SU-DHL-6 (cell line): Measurements from ENCODE around the gene HOXC4.
A peak's percentile ranks its signal among the peaks of the same experiment; 100 is the strongest.

Experiments used
- H2AFZ ChIP-seq: fragments of 200-600 bp; sonication (generic); 2 replicates; pipeline ENCODE4 v1.6.1; 2014; ENCODE audit warnings: low read depth, mild to moderate bottlenecking, moderate library complexity, mixed read lengths, antibody characterized with exemption, low read length; ENCODE audit not compliant: severe bottlenecking
- H3F3A ChIP-seq: fragments of 200-600 bp; shearing (Covaris generic); 2 replicates; pipeline ENCODE4 v1.6.0; 2016; ENCODE audit warnings: antibody characterized with exemption, mild to moderate bottlenecking; ENCODE audit not compliant: insufficient read depth
- H3K27ac ChIP-seq: fragments of 200-600 bp; sonication (generic); 2 replicates; pipeline ENCODE4 v1.5.1; 2016; ENCODE audit warnings: low read depth, mild to moderate bottlenecking, low read length, moderate library complexity, mixed read lengths
- H3K27me3 ChIP-seq: fragments of 200-600 bp; sonication (generic), shearing (Covaris generic); 2 replicates; pipeline ENCODE4 v1.6.0; 2014; ENCODE audit warnings: mild to moderate bottlenecking, low read length
- H3K36me3 ChIP-seq: fragments of 200-600 bp; sonication (generic); 2 replicates; pipeline ENCODE4 v1.6.1; 2014; ENCODE audit warnings: mild to moderate bottlenecking, low read length, mixed read lengths
- H3K4me2 ChIP-seq: fragments of 300-600, 200-600 bp; shearing (Covaris generic), sonication (generic); 2 replicates; pipeline ENCODE4 v1.6.0; 2014; ENCODE audit warnings: low read length, low read depth, mild to moderate bottlenecking; ENCODE audit not compliant: poor library complexity, severe bottlenecking
- H3K4me3 ChIP-seq: fragments of 200-600 bp; sonication (generic); 2 replicates; pipeline ENCODE4 v1.5.1; 2014; ENCODE audit warnings: antibody characterized with exemption, low read length, mild to moderate bottlenecking, mixed read lengths; ENCODE audit not compliant: insufficient read depth, poor library complexity, severe bottlenecking
- H3K79me2 ChIP-seq: fragments of 200-600 bp; sonication (generic); 2 replicates; pipeline ENCODE4 v1.6.1; 2014; ENCODE audit warnings: mild to moderate bottlenecking, low read length, moderate library complexity; ENCODE audit not compliant: insufficient read depth
- H3K9ac ChIP-seq: fragments of 200-600 bp; sonication (generic); 2 replicates; pipeline ENCODE4 v1.7.0; 2014; ENCODE audit warnings: mild to moderate bottlenecking, low read length
- H3K9me2 ChIP-seq: fragments of 200-600 bp; sonication (generic); replicated peaks from 2 replicates; pipeline ENCODE4 v1.6.1; 2014; ENCODE audit warnings: low read length; ENCODE audit not compliant: insufficient read depth
- H3K9me3 ChIP-seq: fragments of 200-600 bp; sonication (generic); 2 replicates; pipeline ENCODE4 v1.6.1; 2014; ENCODE audit warnings: low read length, mixed read lengths; ENCODE audit not compliant: insufficient read depth
- H4K20me1 ChIP-seq: fragments of 200-600 bp; sonication (generic); 2 replicates; pipeline ENCODE4 v1.6.1; 2014; ENCODE audit warnings: low read depth, mild to moderate bottlenecking, antibody characterized with exemption, low read length, moderate library complexity, mixed read lengths
- CTCF ChIP-seq: fragments of 200-600 bp; sonication (generic); IDR thresholded peaks from one replicate; pipeline ENCODE4 v1.5.1; 2017; ENCODE audit warnings: antibody characterized with exemption, mild to moderate bottlenecking, low read length, moderate library complexity; ENCODE audit not compliant: insufficient read depth, poor library complexity, severe bottlenecking
- EZH2phosphoT487 ChIP-seq: fragments of 200-600 bp; sonication (generic), shearing (Covaris generic); conservative IDR thresholded peaks from 2 replicates; pipeline ENCODE4 v1.6.1; 2018; ENCODE audit warnings: mild to moderate bottlenecking, antibody characterized with exemption, low read length, moderate library complexity, mixed read lengths

Gene HOXC4

DNA sequence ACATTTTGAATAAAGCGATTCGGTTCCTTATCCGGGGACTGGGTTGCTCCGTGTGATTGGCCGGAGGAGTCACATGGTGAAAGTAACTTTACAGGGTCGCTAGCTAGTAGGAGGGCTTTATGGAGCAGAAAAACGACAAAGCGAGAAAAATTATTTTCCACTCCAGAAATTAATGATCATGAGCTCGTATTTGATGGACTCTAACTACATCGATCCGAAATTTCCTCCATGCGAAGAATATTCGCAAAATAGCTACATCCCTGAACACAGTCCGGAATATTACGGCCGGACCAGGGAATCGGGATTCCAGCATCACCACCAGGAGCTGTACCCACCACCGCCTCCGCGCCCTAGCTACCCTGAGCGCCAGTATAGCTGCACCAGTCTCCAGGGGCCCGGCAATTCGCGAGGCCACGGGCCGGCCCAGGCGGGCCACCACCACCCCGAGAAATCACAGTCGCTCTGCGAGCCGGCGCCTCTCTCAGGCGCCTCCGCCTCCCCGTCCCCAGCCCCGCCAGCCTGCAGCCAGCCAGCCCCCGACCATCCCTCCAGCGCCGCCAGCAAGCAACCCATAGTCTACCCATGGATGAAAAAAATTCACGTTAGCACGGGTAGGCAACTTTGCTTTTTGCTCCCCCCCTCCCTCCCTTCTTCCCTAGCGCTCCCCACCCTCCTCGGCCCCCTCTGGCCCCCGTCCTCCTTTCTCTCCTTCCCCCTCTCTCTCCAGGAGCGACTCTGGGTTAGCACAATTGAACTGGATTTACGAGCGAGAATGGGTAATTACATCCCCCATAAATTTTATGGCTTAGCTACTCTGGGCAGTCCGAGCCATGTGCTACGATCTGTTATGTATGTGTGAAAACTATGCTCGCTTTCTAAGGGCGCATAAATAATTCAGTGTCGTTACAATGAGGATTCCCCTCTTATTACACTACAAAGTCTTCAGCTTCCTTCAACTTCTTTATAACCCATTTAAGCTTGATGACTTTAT lies at the start of gene HOXC4:
HOXC4 (plus strand) TSS at position 85 of the 991 bp plus-strand sequence; CDS start at position 173, 88 bp downstream.
- Histone ChIP-seq H3K9me3 (no peaks in the 10 kb centered on the region), H3K79me2 (peaks cover 6% of the 10 kb centered on the region; the same call in 1 of the 2 replicates), H3K4me3 (peak within 1 kb of the TSS; percentile 60), H3K27me3 (no peaks in the 10 kb centered on the region), H3F3A (no peaks in the 10 kb centered on the region), H3K27ac (peak within 1 kb of the TSS; percentile 71), H3K9me2 (no peaks in the 10 kb centered on the region), H4K20me1 (no peaks in the 10 kb centered on the region), H3K36me3 (no peaks in the 10 kb centered on the region), H2AFZ (peak within 1 kb of the TSS; percentile 60), H3K4me2 (peak within 1 kb of the TSS; percentile 68), H3K9ac (peak within 1 kb of the TSS; percentile 76)
- no peak for TF ChIP-seq CTCF
- TF ChIP-seq EZH2phosphoT487 = no peak

DNA sequence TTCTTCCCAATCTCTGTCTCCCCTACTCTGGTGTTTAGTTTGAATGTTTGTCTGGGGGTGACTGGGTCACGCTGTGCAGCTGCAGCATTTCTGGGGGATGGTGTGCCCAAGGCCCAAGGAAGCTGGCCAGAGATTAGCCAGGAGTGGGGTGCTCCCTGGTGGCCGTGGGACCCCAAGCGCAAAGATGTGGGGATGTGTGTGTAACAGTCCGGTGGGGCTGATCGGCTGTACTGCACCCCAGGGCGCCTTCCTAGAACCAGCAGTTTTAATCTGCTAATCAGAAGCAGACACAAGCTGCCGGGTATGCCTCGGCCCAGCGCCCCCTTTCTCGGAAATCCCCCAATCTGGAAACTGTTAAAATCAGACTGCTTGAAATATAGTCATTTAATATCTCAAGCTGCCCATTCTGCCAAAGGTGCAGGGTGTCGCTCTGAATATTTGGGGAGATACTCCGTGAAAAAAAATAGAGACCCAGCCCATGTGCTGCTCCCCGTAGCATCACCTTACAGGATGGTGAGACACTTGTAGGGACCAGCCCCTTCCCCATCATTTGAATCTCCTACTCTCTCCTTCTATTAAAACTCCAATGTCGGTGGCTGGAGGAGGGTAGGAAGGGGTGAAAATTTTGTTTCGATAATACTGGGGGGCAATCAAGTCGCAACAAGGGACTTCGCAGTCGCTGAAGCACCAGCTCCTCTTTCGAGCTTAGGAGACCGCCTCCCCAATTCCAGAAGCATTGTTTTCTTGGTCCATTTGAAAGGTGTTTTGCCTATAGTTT lies 49.4 kb upstream of the HOXC4 start:
- H3F3A ChIP-seq = no peaks in the 10 kb centered on the region

More for the DNA sequence above, 49.4 kb upstream of the HOXC4 start:
- Histone ChIP-seq H3K9me2 (no peaks in the 10 kb centered on the region), H2AFZ (no peak overlapping the region), H3K4me2 (no peak overlapping the region), H3K27ac (no peak overlapping the region), H4K20me1 (no peaks in the 10 kb centered on the region), H3K9ac (no peak overlapping the region), H3K9me3 (no peaks in the 10 kb centered on the region), H3K36me3 (no peaks in the 10 kb centered on the region), H3K79me2 (no peaks in the 10 kb centered on the region), H3K4me3 (no peak overlapping the region), H3K27me3 (no peaks in the 10 kb centered on the region)
- TF ChIP-seq EZH2phosphoT487 (no peak), CTCF (no peak)
